ENCODE data around the gene PLLP.

GRCh38 chr16:57231821-57232350 lies 52.6 kb downstream of the PLLP start:
- no peak for TF ChIP-seq REST (IDR thresholded peaks at IDR 0.05; ENCODE audit: unreplicated experiment)
- no peak for TF ChIP-seq CTCF (conservative IDR thresholded peaks at IDR 0.05; ENCODE audit: low read depth in 2 of 2)
- no peak for TF ChIP-seq EZH2phosphoT487 (IDR thresholded peaks at IDR 0.05; ENCODE audit: unreplicated experiment)
- no peak for TF ChIP-seq ZNF331 (CRISPR knock-in tag; IDR thresholded peaks at IDR 0.05; ENCODE audit: low read depth)
- TF ChIP-seq POLR2AphosphoS5 (IDR thresholded peaks at IDR 0.05; ENCODE audit: low read depth) = no peak
- no peak for TF ChIP-seq CREB1 (CRISPR knock-in tag; IDR thresholded peaks at IDR 0.05; ENCODE audit: low read depth)
- no peak for TF ChIP-seq EZH2 (IDR thresholded peaks at IDR 0.05; ENCODE audit: low read depth, unreplicated experiment)
- no peak for TF ChIP-seq ZNF114 (CRISPR knock-in tag; IDR thresholded peaks at IDR 0.05)

Data from GM23338 (cell line).